Transverse colon (tissue), 4 donors: Measurements from ENCODE around the gene IZUMO2. TPM values are rescaled to one million over a fixed set of nuclear protein-coding genes. Genes with fewer than 3 reads are reported as not detected.
A peak's percentile ranks its signal among the peaks of the same experiment; 100 is the strongest.

Experiments
- DNase-seq: peaks from one replicate; pipeline ENCODE4 v3.0.0-alpha.2; 2019
- H3K27ac ChIP-seq, 4 donors: fragments of 200-600 bp; sonication (generic); 2 replicates each; pipeline ENCODE4 v1.5.1; 2016 to 2018; ENCODE audit warnings: inconsistent platforms in 4 of 4
- H3K27me3 ChIP-seq: fragments of 200-600 bp; sonication (generic); 2 replicates; pipeline ENCODE4 v1.5.1; 2017; ENCODE audit warnings: inconsistent platforms
- H3K36me3 ChIP-seq, 4 donors: fragments of 200-600 bp; sonication (generic); 2 replicates each; pipeline ENCODE4 v1.5.1; 2017 to 2019; ENCODE audit warnings: inconsistent platforms in 4 of 4
- H3K4me1 ChIP-seq, 4 donors: fragments of 200-600 bp; sonication (generic); 2 replicates each; pipeline ENCODE4 v1.5.1; 2017 to 2020; ENCODE audit warnings: inconsistent platforms in 4 of 4
- H3K4me3 ChIP-seq, 4 donors: fragments of 200-600 bp; sonication (generic); 1 replicate in 1 of 4; 2 replicates in 3 of 4; pipeline versions ENCODE4 v1.5.1 to v1.6.1; 2017 to 2019; ENCODE audit warnings: inconsistent platforms in 4 of 4
- H3K9me3 ChIP-seq, 2 donors: fragments of 200-600 bp; sonication (generic); 2 replicates each; pipeline ENCODE4 v1.5.1; 2017 to 2019; ENCODE audit warnings: inconsistent platforms in 2 of 2
- CTCF ChIP-seq, 5 experiments: fragments of 200-600 bp in 3 of 5; fragments of 450-650 bp in 2 of 5; sonication (generic) in 3 of 5; IDR thresholded peaks; 1 replicate in 2 of 5; 2 replicates in 3 of 5; pipeline ENCODE4 v1.5.1; 2016 to 2017; ENCODE audit warnings: antibody characterized with exemption in 5 of 5, inconsistent platforms in 3 of 5, mild to moderate bottlenecking in 2 of 5, moderate library complexity in 1 of 5
- EP300 ChIP-seq: sonication (generic); formaldehyde crosslinking; IDR thresholded peaks from one replicate; pipeline ENCODE4 v1.6.1; 2017; ENCODE audit warnings: antibody characterized with exemption, low read depth
- POLR2A ChIP-seq: fragments of 450-650 bp; IDR thresholded peaks from one replicate; pipeline ENCODE4 v1.6.1; 2016; ENCODE audit warnings: antibody characterized with exemption, mild to moderate bottlenecking, moderate library complexity
- POLR2AphosphoS5 ChIP-seq, 3 donors: sonication (generic); formaldehyde crosslinking; IDR thresholded peaks; one replicate each; pipeline ENCODE4 v1.6.1; 2016; ENCODE audit warnings: antibody characterized with exemption in 3 of 3
- WGBS, 2 donors: methylation state at CpG; one replicate each; pipeline ENCODE4 v1.1.5; 2018; ENCODE audit warnings: low coverage in 1 of 2; 5-methylcytosine and 5-hydroxymethylcytosine counted together
- in situ Hi-C, 4 donors: fragments of 200-750 bp; cut with MboI; loops; one replicate each; pipeline versions ENCODE4 v1.15.0 to v1.15.1; 2017; ENCODE audit warnings: low sequenced_read_pairs in 3 of 4, low pct_ligation_motif_present in 1 of 4, low pct_unique_long_range_greater_than_20kb in 1 of 4
- intact Hi-C: fragments of 100-400 bp; cut with DNase I; formaldehyde crosslinking; loops from one replicate; pipeline ENCODE4 v1.15.1; 2023; ENCODE audit warnings: low total_unique reads
- total RNA-seq, 4 donors: library from RNA; depleted of rRNA; stranded (reverse); fragments of >200 nt; gene quantifications; one replicate each; pipeline ENCODE4 v1.1.0, GENCODE V29; 2016

IZUMO2 gene
- total RNA-seq, 4 donors from 2014 or later: not detected

GRCh38 chr19:50191216-50191615, 28.1 kb upstream of the IZUMO2 start:
- H3K4me1 ChIP-seq: peaks cover 0 to 14% (median 6%) of the 10 kb centered on the region in 4 donors
- no peak for TF ChIP-seq EP300
- TF ChIP-seq POLR2AphosphoS5 (IDR thresholded peaks at IDR 0.05): no peak
- TF ChIP-seq CTCF (IDR thresholded peaks at IDR 0.05): no peak
- TF ChIP-seq POLR2A: no peak
- H3K27me3 ChIP-seq: peaks cover 11% of the 10 kb centered on the region
- H3K36me3 ChIP-seq: no peaks in the 10 kb centered on the region
- no peaks in the 10 kb centered on the region for H3K9me3 ChIP-seq
- H3K27ac ChIP-seq: peak overlapping the region; percentile 88 to 91 (median 90)
- no peak for DNase-seq
- H3K4me3 ChIP-seq: peak overlapping the region in 3 of 4 donors; percentile 15 to 33 (median 16)
- intact Hi-C loops (no loop called here), in situ Hi-C loops (no loop called here)
- 22 to 23% methylated on average over 2 to 4 of the region's 4 CpGs for WGBS, 2 donors

- in situ Hi-C loops: no loop called here
- Histone ChIP-seq H3K36me3 (no peaks in the 10 kb centered on the region), H3K4me1 (peaks cover 0 to 14% (median 6%) of the 10 kb centered on the region in 4 donors), H3K27ac (peak overlapping the region; percentile 88 to 91 (median 90)), H3K9me3 (no peaks in the 10 kb centered on the region), H3K4me3 (peak overlapping the region in 2 of 4 donors; percentile 45 to 51), H3K27me3 (peaks cover 10% of the 10 kb centered on the region)
- intact Hi-C loops: no loop called here
- TF ChIP-seq POLR2A (peak; percentile 66), CTCF (IDR thresholded peaks at IDR 0.05) (no peak), EP300 (peak; percentile 23), POLR2AphosphoS5 (IDR thresholded peaks at IDR 0.05) (peak; percentile 25 to 86 (median 75))
- 27 to 31% methylated on average over 7 to 8 of the region's 8 CpGs for WGBS, 2 donors
- peak; percentile 84 for DNase-seq
Observed at GRCh38 chr19:50190439-50190891, 27.4 kb upstream of the IZUMO2 start.

GRCh38 chr19:50189331-50189730, 26.2 kb upstream of the IZUMO2 start:
- Histone ChIP-seq H3K9me3 (no peaks in the 10 kb centered on the region), H3K36me3 (no peaks in the 10 kb centered on the region), H3K4me1 (peaks cover 0 to 14% (median 6%) of the 10 kb centered on the region in 4 donors), H3K4me3 (peak overlapping the region; percentile 14 to 51 (median 40)), H3K27ac (peak overlapping the region; percentile 88 to 91 (median 90)), H3K27me3 (peaks cover 3% of the 10 kb centered on the region)
- 52 to 87% methylated on average over 4 to 8 of the region's 8 CpGs for WGBS, 2 donors
- in situ Hi-C loops: no loop called here
- DNase-seq: peak; percentile 57
- intact Hi-C loops: no loop called here
- TF ChIP-seq POLR2AphosphoS5 (IDR thresholded peaks at IDR 0.05) (peak in 2 of 3 donors; percentile 86 to 89), EP300 (no peak), POLR2A (peak; percentile 85), CTCF (IDR thresholded peaks at IDR 0.05) (no peak)

GRCh38 chr19:50187937-50188336, 24.9 kb upstream of the IZUMO2 start:
- Histone ChIP-seq H3K9me3 (no peaks in the 10 kb centered on the region), H3K36me3 (no peaks in the 10 kb centered on the region), H3K27ac (peak overlapping the region; percentile 88 to 91 (median 90)), H3K4me1 (peaks cover 0 to 14% (median 6%) of the 10 kb centered on the region in 4 donors), H3K4me3 (peak overlapping the region; percentile 15 to 51 (median 40)), H3K27me3 (no peaks in the 10 kb centered on the region)
- in situ Hi-C loops: no loop called here
- no peak for TF ChIP-seq EP300
- TF ChIP-seq POLR2A: peak; percentile 97
- TF ChIP-seq POLR2AphosphoS5 (IDR thresholded peaks at IDR 0.05): peak; percentile 83 to 97 (median 96)
- TF ChIP-seq CTCF (IDR thresholded peaks at IDR 0.05): no peak
- intact Hi-C loops: no loop called here
- DNase-seq: peak; percentile 80
- 47 to 60% methylated on average over 1 to 13 of the region's 13 CpGs for WGBS, 2 donors
